Cardiac ventricle fibroblast (primary cell): ENCODE measurements around the gene ACSF3. TPM values are rescaled to one million over a fixed set of nuclear protein-coding genes. Genes with fewer than 3 reads are reported as not detected.

Source experiments
- total RNA-seq: library from RNA; depleted of rRNA; stranded (reverse); fragments of >200 nt; gene quantifications from 2 replicates; pipeline ENCODE4 v1.2.3, GENCODE V29; 2015

The ACSF3 gene
- 17.9 and 18.9 TPM in 2 replicates for total RNA-seq

GRCh38 chr16:89093602-89094251 lies at the start of gene ACSF3:
Gene ACSF3 (plus strand): TSS chr16:89093852. CDS start chr16:89100682, 6,830 bp downstream.

GRCh38 chr16:89171216-89172170 lies 77.8 kb downstream of the ACSF3 start, which contains the start of gene CDH15:
Gene CDH15 (plus strand): TSS chr16:89171748. CDS start chr16:89171832, 84 bp downstream.

GRCh38 chr16:89200124-89200849 lies 106.6 kb downstream of the ACSF3 start, which contains the start of gene SLC22A31:
Gene SLC22A31 (minus strand): TSS chr16:89200537. CDS start chr16:89200501, 36 bp downstream.

Other genes starting within 250 kb of the ACSF3 start
- 18.8 and 25.7 TPM in 2 replicates for gene GALNS, start 236.9 kb upstream of the ACSF3 start, total RNA-seq
- gene TRAPPC2L, start 236.7 kb upstream of the ACSF3 start, total RNA-seq = 36.3 and 41.2 TPM in 2 replicates
- gene PABPN1L, start 227.2 kb upstream of the ACSF3 start, total RNA-seq = not detected in 2 replicates
- gene CBFA2T3, start 116.6 kb upstream of the ACSF3 start, total RNA-seq = not detected in 2 replicates
- gene CDH15, start 77.9 kb downstream of the ACSF3 start, total RNA-seq = 0.29 TPM in 1 of 2 replicates, not detected in the other
- 0.29 and 1.7 TPM in 2 replicates for gene SLC22A31, start 106.7 kb downstream of the ACSF3 start, total RNA-seq
- gene ZNF778, start 123.9 kb downstream of the ACSF3 start, total RNA-seq = 3.4 and 7.3 TPM in 2 replicates